ENCODE measurements around the gene EHMT2. TPM values are rescaled to one million over a fixed set of nuclear protein-coding genes. Genes with fewer than 3 reads are reported as not detected.

EHMT2 gene
- total and polyA plus RNA-seq, 5 donors from 2014 or later: 29.4 to 46.4 (median 32.4) TPM

GRCh38 chr6:31878222-31878621 lies 19.3 kb downstream of the EHMT2 start:
- H3K9me3 ChIP-seq (ENCODE audit: control insufficient read depth in 2 of 2, low read length in 2 of 2): no peaks in the 10 kb centered on the region
- Mint-ChIP-seq H3K4me1 (peaks cover 0 to 5% (median 0%) of the 10 kb centered on the region in 4 donors), H3K27me3 (no peaks in the 10 kb centered on the region), H3K36me3 (peaks cover 21% of the 10 kb centered on the region), H3K27ac (peak overlapping the region in 1 of 3 donors; percentile 11), H3K9me3 (no peaks in the 10 kb centered on the region), H3K4me3 (no peak overlapping the region)
- no peak overlapping the region for H3K27ac ChIP-seq (ENCODE audit: insufficient read depth, low read length, poor library complexity, severe bottlenecking)
- DNase-seq (no peak), ATAC-seq (ENCODE audit: low read depth in 2 of 2) (no peak)
- H3K4me1 ChIP-seq (ENCODE audit: control insufficient read depth, insufficient read depth, low read length, poor library complexity, severe bottlenecking): no peaks in the 10 kb centered on the region
- no peaks in the 10 kb centered on the region for H3K27me3 ChIP-seq (ENCODE audit: control insufficient read depth, insufficient read depth, low read length)
- no peak overlapping the region for H3K4me3 ChIP-seq (ENCODE audit: low read depth, low read length)
- H3K36me3 ChIP-seq (ENCODE audit: control insufficient read depth, insufficient read depth, low read length): peaks cover 34% of the 10 kb centered on the region

GRCh38 chr6:31877651-31878161 lies 19.8 kb downstream of the EHMT2 start:
- H3K9me3 Mint-ChIP-seq: no peaks in the 10 kb centered on the region
- no peak overlapping the region for H3K27ac ChIP-seq (ENCODE audit: insufficient read depth, low read length, poor library complexity, severe bottlenecking)
- H3K4me1 Mint-ChIP-seq: peaks cover 0 to 5% (median 0%) of the 10 kb centered on the region in 4 donors
- H3K27ac Mint-ChIP-seq: no peak overlapping the region
- peaks cover 19% of the 10 kb centered on the region for H3K36me3 Mint-ChIP-seq
- no peak for ATAC-seq (ENCODE audit: low read depth in 2 of 2)
- no peaks in the 10 kb centered on the region for H3K27me3 ChIP-seq (ENCODE audit: control insufficient read depth, insufficient read depth, low read length)
- no peak for DNase-seq
- no peak overlapping the region for H3K4me3 Mint-ChIP-seq
- no peaks in the 10 kb centered on the region for H3K27me3 Mint-ChIP-seq
- no peaks in the 10 kb centered on the region for H3K4me1 ChIP-seq (ENCODE audit: control insufficient read depth, insufficient read depth, low read length, poor library complexity, severe bottlenecking)
- H3K36me3 ChIP-seq (ENCODE audit: control insufficient read depth, insufficient read depth, low read length): peaks cover 29% of the 10 kb centered on the region
- H3K9me3 ChIP-seq (ENCODE audit: control insufficient read depth in 2 of 2, low read length in 2 of 2): no peaks in the 10 kb centered on the region
- H3K4me3 ChIP-seq (ENCODE audit: low read depth, low read length): no peak overlapping the region

GRCh38 chr6:31877125-31877650 lies 20.3 kb downstream of the EHMT2 start:
- no peak for ATAC-seq (ENCODE audit: low read depth in 2 of 2)
- DNase-seq: no peak
- no peak overlapping the region for H3K27ac Mint-ChIP-seq
- Histone ChIP-seq H3K36me3 (ENCODE audit: control insufficient read depth, insufficient read depth, low read length) (peaks cover 23% of the 10 kb centered on the region), H3K27ac (ENCODE audit: insufficient read depth, low read length, poor library complexity, severe bottlenecking) (no peak overlapping the region), H3K9me3 (ENCODE audit: control insufficient read depth in 2 of 2, low read length in 2 of 2) (no peaks in the 10 kb centered on the region), H3K27me3 (ENCODE audit: control insufficient read depth, insufficient read depth, low read length) (no peaks in the 10 kb centered on the region), H3K4me3 (ENCODE audit: low read depth, low read length) (no peak overlapping the region), H3K4me1 (ENCODE audit: control insufficient read depth, insufficient read depth, low read length, poor library complexity, severe bottlenecking) (no peaks in the 10 kb centered on the region)
- no peak overlapping the region for H3K4me3 Mint-ChIP-seq
- no peaks in the 10 kb centered on the region for H3K27me3 Mint-ChIP-seq
- H3K4me1 Mint-ChIP-seq: peaks cover 0 to 5% (median 0%) of the 10 kb centered on the region in 4 donors
- no peaks in the 10 kb centered on the region for H3K9me3 Mint-ChIP-seq
- H3K36me3 Mint-ChIP-seq: peaks cover 15% of the 10 kb centered on the region

GRCh38 chr6:31876357-31876756 lies 21.1 kb downstream of the EHMT2 start:
- Histone ChIP-seq H3K4me1 (ENCODE audit: control insufficient read depth, insufficient read depth, low read length, poor library complexity, severe bottlenecking) (no peaks in the 10 kb centered on the region), H3K27ac (ENCODE audit: insufficient read depth, low read length, poor library complexity, severe bottlenecking) (no peak overlapping the region), H3K36me3 (ENCODE audit: control insufficient read depth, insufficient read depth, low read length) (peaks cover 19% of the 10 kb centered on the region), H3K4me3 (ENCODE audit: low read depth, low read length) (no peak overlapping the region), H3K9me3 (ENCODE audit: control insufficient read depth in 2 of 2, low read length in 2 of 2) (no peaks in the 10 kb centered on the region), H3K27me3 (ENCODE audit: control insufficient read depth, insufficient read depth, low read length) (no peaks in the 10 kb centered on the region)
- peaks cover 12% of the 10 kb centered on the region for H3K36me3 Mint-ChIP-seq
- peaks cover 0 to 3% (median under 1%) of the 10 kb centered on the region in 4 donors for H3K4me1 Mint-ChIP-seq
- ATAC-seq (ENCODE audit: low read depth in 2 of 2): no peak
- DNase-seq: no peak
- H3K9me3 Mint-ChIP-seq: no peaks in the 10 kb centered on the region
- H3K27ac Mint-ChIP-seq: no peak overlapping the region
- H3K4me3 Mint-ChIP-seq: no peak overlapping the region
- no peaks in the 10 kb centered on the region for H3K27me3 Mint-ChIP-seq

- no peak overlapping the region for H3K4me3 Mint-ChIP-seq
- H3K4me3 ChIP-seq (ENCODE audit: low read depth, low read length): no peak overlapping the region
- no peaks in the 10 kb centered on the region for H3K27me3 ChIP-seq (ENCODE audit: control insufficient read depth, insufficient read depth, low read length)
- H3K9me3 Mint-ChIP-seq: no peaks in the 10 kb centered on the region
- H3K36me3 ChIP-seq (ENCODE audit: control insufficient read depth, insufficient read depth, low read length): peaks cover 14% of the 10 kb centered on the region
- peak in 1 of 2 donors; percentile 15 for ATAC-seq (ENCODE audit: low read depth in 2 of 2)
- DNase-seq: no peak
- H3K36me3 Mint-ChIP-seq: peaks cover 7% of the 10 kb centered on the region
- H3K4me1 ChIP-seq (ENCODE audit: control insufficient read depth, insufficient read depth, low read length, poor library complexity, severe bottlenecking): no peaks in the 10 kb centered on the region
- H3K27ac ChIP-seq (ENCODE audit: insufficient read depth, low read length, poor library complexity, severe bottlenecking): no peak overlapping the region
- no peaks in the 10 kb centered on the region for H3K27me3 Mint-ChIP-seq
- peaks cover 0 to 5% (median under 1%) of the 10 kb centered on the region in 4 donors for H3K4me1 Mint-ChIP-seq
- no peak overlapping the region for H3K27ac Mint-ChIP-seq
- no peaks in the 10 kb centered on the region for H3K9me3 ChIP-seq (ENCODE audit: control insufficient read depth in 2 of 2, low read length in 2 of 2)
Measured at GRCh38 chr6:31875877-31876276, 21.6 kb downstream of the EHMT2 start.

GRCh38 chr6:31874836-31875572 lies 22.5 kb downstream of the EHMT2 start:
- H3K27ac Mint-ChIP-seq: peak overlapping the region in 2 of 3 donors; percentile 36 to 68
- no peak overlapping the region for H3K4me3 ChIP-seq (ENCODE audit: low read depth, low read length)
- no peak for DNase-seq
- no peak overlapping the region for H3K4me3 Mint-ChIP-seq
- H3K36me3 ChIP-seq (ENCODE audit: control insufficient read depth, insufficient read depth, low read length): peaks cover 6% of the 10 kb centered on the region
- peaks cover 6% of the 10 kb centered on the region for H3K36me3 Mint-ChIP-seq
- no peaks in the 10 kb centered on the region for H3K27me3 Mint-ChIP-seq
- no peaks in the 10 kb centered on the region for H3K9me3 ChIP-seq (ENCODE audit: control insufficient read depth in 2 of 2, low read length in 2 of 2)
- H3K9me3 Mint-ChIP-seq: no peaks in the 10 kb centered on the region
- H3K27ac ChIP-seq (ENCODE audit: insufficient read depth, low read length, poor library complexity, severe bottlenecking): no peak overlapping the region
- ATAC-seq (ENCODE audit: low read depth in 2 of 2): no peak
- no peaks in the 10 kb centered on the region for H3K27me3 ChIP-seq (ENCODE audit: control insufficient read depth, insufficient read depth, low read length)
- H3K4me1 Mint-ChIP-seq: peaks cover 0 to 5% (median under 1%) of the 10 kb centered on the region in 4 donors
- no peaks in the 10 kb centered on the region for H3K4me1 ChIP-seq (ENCODE audit: control insufficient read depth, insufficient read depth, low read length, poor library complexity, severe bottlenecking)

GRCh38 chr6:31874084-31874670 lies 23.3 kb downstream of the EHMT2 start:
- Histone ChIP-seq H3K4me3 (ENCODE audit: low read depth, low read length) (no peak overlapping the region), H3K9me3 (ENCODE audit: control insufficient read depth in 2 of 2, low read length in 2 of 2) (no peaks in the 10 kb centered on the region), H3K27ac (ENCODE audit: insufficient read depth, low read length, poor library complexity, severe bottlenecking) (no peak overlapping the region), H3K27me3 (ENCODE audit: control insufficient read depth, insufficient read depth, low read length) (no peaks in the 10 kb centered on the region), H3K36me3 (ENCODE audit: control insufficient read depth, insufficient read depth, low read length) (no peaks in the 10 kb centered on the region), H3K4me1 (ENCODE audit: control insufficient read depth, insufficient read depth, low read length, poor library complexity, severe bottlenecking) (no peaks in the 10 kb centered on the region)
- H3K4me3 Mint-ChIP-seq: no peak overlapping the region
- ATAC-seq (ENCODE audit: low read depth in 2 of 2) (no peak), DNase-seq (no peak)
- no peaks in the 10 kb centered on the region for H3K27me3 Mint-ChIP-seq
- peaks cover 0 to 5% (median under 1%) of the 10 kb centered on the region in 4 donors for H3K4me1 Mint-ChIP-seq
- no peaks in the 10 kb centered on the region for H3K36me3 Mint-ChIP-seq
- H3K9me3 Mint-ChIP-seq: no peaks in the 10 kb centered on the region
- peak overlapping the region in 1 of 3 donors; percentile 64 for H3K27ac Mint-ChIP-seq

All from CD4-positive, CD25-positive, alpha-beta regulatory T cell (primary cell).